Measurements from ENCODE around the gene OR7E24. TPM values are rescaled to one million over a fixed set of nuclear protein-coding genes. Genes with fewer than 3 reads are reported as not detected.

Gene OR7E24
- not detected in 2 replicates for total RNA-seq

DNA sequence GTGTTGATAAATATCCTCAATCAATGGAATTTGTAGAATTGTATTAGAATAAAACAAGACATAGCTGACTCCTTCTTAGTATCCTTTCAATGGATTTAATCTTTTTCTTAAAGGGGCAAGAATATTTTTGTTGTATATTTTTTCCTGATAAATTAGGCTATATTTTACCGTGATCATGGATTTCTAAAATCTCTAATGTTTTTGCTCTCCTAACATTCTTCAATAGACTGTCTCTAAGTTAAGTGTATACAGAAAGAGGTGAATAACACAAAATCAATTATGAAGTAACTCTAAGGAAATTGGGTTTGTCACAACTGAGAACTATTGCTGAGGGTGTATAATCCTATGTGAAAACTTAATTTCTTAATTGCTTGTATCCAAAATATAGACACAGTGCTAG is at the start of gene OR7E24:
OR7E24 (plus strand) TSS at position 301 of the 400 bp plus-strand sequence. CDS start 114 bp downstream, outside the sequence.

GRCh38 chr19:9219489-9219888 is 31.2 kb upstream of the OR7E24 start, which contains the start of gene OR7D4:
Gene OR7D4, minus strand, starts transcription at chr19:9219589. Its CDS starts 4,752 bp downstream, at chr19:9214837.

Other genes starting within 250 kb of the OR7E24 start
- under 0.01 TPM in 1 of 2 replicates, not detected in the other for gene MUC16, start 240.5 kb upstream of the OR7E24 start, total RNA-seq
- gene OR1M1, start 163.9 kb upstream of the OR7E24 start, total RNA-seq = not detected in 2 replicates
- gene OR7G2, start 143.5 kb upstream of the OR7E24 start, total RNA-seq = not detected in 2 replicates
- gene OR7G1, start 135.2 kb upstream of the OR7E24 start, total RNA-seq = not detected in 2 replicates
- gene OR7G3, start 124.0 kb upstream of the OR7E24 start, total RNA-seq = not detected in 2 replicates
- gene ZNF317, start 110.5 kb upstream of the OR7E24 start, total RNA-seq = 16.9 and 18.8 TPM in 2 replicates
- gene OR7D2, start 72.0 kb upstream of the OR7E24 start, total RNA-seq = not detected in 2 replicates
- gene OR7D4, start 31.3 kb upstream of the OR7E24 start, total RNA-seq = not detected in 2 replicates
- gene ZNF699, start 58.9 kb downstream of the OR7E24 start, total RNA-seq = 5.9 and 7.3 TPM in 2 replicates
- gene ZNF559, start 73.2 kb downstream of the OR7E24 start, total RNA-seq = 7.3 and 9.0 TPM in 2 replicates
- gene ZNF177, start 112.1 kb downstream of the OR7E24 start, total RNA-seq = 0.73 and 0.78 TPM in 2 replicates
- 6.8 and 7.7 TPM in 2 replicates for gene ZNF266, start 184.6 kb downstream of the OR7E24 start, total RNA-seq
- gene ZNF560, start 247.7 kb downstream of the OR7E24 start, total RNA-seq = 0.20 TPM in 1 of 2 replicates, not detected in the other